Astrocyte (in vitro differentiated cells and primary cell): ENCODE measurements around the gene RALGPS1.

Experiments used
- EZH2 ChIP-seq: IDR thresholded peaks from 2 replicates; pipeline ENCODE4 v1.6.1; 2012; ENCODE audit warnings: mild to moderate bottlenecking, low read length, inconsistent platforms; ENCODE audit not compliant: insufficient read depth
- TF ChIP-seq, protein P1 (sequence below): IDR thresholded peaks from 2 replicates; pipeline ENCODE4 v1.5.1; 2011; ENCODE audit warnings: low read depth, mild to moderate bottlenecking, inconsistent platforms, low read length, moderate library complexity; ENCODE audit not compliant: insufficient read depth

DNA sequence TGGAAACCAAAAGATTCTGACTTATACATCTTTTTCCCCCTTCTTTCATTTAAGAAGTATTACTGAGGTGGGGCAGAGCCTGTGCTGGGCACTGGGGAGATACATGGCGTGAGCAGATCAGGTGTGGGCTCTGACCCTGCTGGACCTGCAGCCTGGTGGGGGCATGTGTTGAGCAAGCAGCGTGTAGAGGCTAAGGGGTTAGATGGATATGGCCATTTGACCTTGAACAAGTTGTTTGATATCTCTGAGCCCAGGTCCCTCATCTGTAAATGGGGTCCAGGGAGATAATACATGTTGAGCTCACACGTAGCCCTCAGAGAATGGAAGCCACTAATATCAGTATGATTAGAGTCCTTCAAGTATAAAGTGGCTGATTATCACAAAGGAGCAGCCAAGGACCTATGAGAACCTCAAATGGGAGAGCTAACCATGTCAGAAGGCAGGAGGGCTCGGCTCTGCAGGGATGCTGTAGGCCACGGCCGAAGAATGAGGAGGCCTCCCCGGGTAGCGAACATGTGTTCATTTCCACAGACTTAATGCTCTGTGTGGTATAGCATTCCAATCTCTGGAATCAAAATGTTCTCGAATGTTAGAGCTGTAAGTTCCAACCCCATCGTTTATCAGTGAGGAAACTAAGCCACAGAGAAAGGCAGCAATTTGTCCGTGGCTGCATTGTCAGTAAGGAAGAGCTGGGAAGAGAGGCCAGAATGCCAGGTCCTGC is 223.2 kb downstream of the RALGPS1 start:
- TF ChIP-seq EZH2 = no peak
- TF ChIP-seq, protein P1, sequence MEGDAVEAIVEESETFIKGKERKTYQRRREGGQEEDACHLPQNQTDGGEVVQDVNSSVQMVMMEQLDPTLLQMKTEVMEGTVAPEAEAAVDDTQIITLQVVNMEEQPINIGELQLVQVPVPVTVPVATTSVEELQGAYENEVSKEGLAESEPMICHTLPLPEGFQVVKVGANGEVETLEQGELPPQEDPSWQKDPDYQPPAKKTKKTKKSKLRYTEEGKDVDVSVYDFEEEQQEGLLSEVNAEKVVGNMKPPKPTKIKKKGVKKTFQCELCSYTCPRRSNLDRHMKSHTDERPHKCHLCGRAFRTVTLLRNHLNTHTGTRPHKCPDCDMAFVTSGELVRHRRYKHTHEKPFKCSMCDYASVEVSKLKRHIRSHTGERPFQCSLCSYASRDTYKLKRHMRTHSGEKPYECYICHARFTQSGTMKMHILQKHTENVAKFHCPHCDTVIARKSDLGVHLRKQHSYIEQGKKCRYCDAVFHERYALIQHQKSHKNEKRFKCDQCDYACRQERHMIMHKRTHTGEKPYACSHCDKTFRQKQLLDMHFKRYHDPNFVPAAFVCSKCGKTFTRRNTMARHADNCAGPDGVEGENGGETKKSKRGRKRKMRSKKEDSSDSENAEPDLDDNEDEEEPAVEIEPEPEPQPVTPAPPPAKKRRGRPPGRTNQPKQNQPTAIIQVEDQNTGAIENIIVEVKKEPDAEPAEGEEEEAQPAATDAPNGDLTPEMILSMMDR = no peak
